CD1c-positive myeloid dendritic cell (primary cell): ENCODE data around the gene ARHGEF3.

Source experiments
- DNase-seq: peaks from one replicate; pipeline ENCODE4 v3.0.0-alpha.2; 2016; ENCODE audit errors: extremely low spot score

ARHGEF3 gene

GRCh38 chr3:56683122-56683817 lies 118.5 kb downstream of the ARHGEF3 start, which contains the start of gene TASOR:
TSS of gene TASOR (minus strand) at chr3:56683265. CDS start at chr3:56683006, 259 bp downstream.
- peak; percentile 94 for DNase-seq

GRCh38 chr3:56682462-56683121 lies 119.2 kb downstream of the ARHGEF3 start:
- DNase-seq, result peak; percentile 86

- DNase-seq, result no peak
Measured at GRCh38 chr3:56681984-56682461, 119.7 kb downstream of the ARHGEF3 start.

GRCh38 chr3:56680054-56680580 lies 121.6 kb downstream of the ARHGEF3 start:
- DNase-seq, result no peak
